Measurements from ENCODE around the gene BABAM1.

DNA sequence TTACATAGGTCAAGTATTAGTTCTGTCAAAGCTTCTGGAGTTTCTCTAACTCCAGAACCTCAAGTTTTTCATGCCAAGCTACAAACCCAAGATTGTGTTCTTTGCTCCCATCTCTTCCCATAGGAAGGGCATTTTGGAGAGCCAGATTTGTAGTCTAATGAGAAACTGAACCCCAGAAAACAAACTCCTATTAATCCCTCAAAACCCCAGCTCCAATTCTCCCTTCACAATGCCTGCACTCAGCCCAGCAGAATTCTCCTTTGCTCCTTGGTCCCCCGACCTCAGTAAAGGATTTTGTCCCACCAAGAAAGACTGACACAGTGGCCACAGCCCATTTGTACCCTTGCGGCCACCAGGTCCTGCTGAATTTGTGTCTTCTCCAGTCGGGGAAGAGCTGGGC lies 11.1 kb upstream of the BABAM1 start:
- TF ChIP-seq, protein P1, sequence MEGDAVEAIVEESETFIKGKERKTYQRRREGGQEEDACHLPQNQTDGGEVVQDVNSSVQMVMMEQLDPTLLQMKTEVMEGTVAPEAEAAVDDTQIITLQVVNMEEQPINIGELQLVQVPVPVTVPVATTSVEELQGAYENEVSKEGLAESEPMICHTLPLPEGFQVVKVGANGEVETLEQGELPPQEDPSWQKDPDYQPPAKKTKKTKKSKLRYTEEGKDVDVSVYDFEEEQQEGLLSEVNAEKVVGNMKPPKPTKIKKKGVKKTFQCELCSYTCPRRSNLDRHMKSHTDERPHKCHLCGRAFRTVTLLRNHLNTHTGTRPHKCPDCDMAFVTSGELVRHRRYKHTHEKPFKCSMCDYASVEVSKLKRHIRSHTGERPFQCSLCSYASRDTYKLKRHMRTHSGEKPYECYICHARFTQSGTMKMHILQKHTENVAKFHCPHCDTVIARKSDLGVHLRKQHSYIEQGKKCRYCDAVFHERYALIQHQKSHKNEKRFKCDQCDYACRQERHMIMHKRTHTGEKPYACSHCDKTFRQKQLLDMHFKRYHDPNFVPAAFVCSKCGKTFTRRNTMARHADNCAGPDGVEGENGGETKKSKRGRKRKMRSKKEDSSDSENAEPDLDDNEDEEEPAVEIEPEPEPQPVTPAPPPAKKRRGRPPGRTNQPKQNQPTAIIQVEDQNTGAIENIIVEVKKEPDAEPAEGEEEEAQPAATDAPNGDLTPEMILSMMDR (IDR thresholded peaks at IDR 0.05) = no peak
- TF ChIP-seq POLR2A (IDR thresholded peaks at IDR 0.05) (no peak), POLR2AphosphoS5 (IDR thresholded peaks at IDR 0.05) (no peak)
